Measurements from ENCODE around the gene ASCL2.

Gene ASCL2

GRCh38 chr11:2229713-2230297 lies 40.6 kb downstream of the ASCL2 start:
- no peak for TF ChIP-seq CTCF (conservative IDR thresholded peaks at IDR 0.05; ENCODE audit: control insufficient read depth, insufficient read depth, low read depth, low read length)
- DNase-seq (ENCODE audit: low read depth) = no peak

GRCh38 chr11:2224254-2224653 lies 46.1 kb downstream of the ASCL2 start:
- DNase-seq (ENCODE audit: low read depth) = no peak
- no peak overlapping the region for H3K4me3 ChIP-seq (ENCODE audit: control insufficient read depth, low read depth, low read length)
- TF ChIP-seq CTCF (conservative IDR thresholded peaks at IDR 0.05; ENCODE audit: control insufficient read depth, insufficient read depth, low read depth, low read length) = no peak

More at GRCh38 chr11:2229713-2230297, 40.6 kb downstream of the ASCL2 start:
- no peak overlapping the region for H3K4me3 ChIP-seq (ENCODE audit: control insufficient read depth, low read depth, low read length)

GRCh38 chr11:2223153-2223794 lies 47.1 kb downstream of the ASCL2 start:
- no peak for DNase-seq (ENCODE audit: low read depth)
- TF ChIP-seq CTCF (conservative IDR thresholded peaks at IDR 0.05; ENCODE audit: control insufficient read depth, insufficient read depth, low read depth, low read length) = no peak
- no peak overlapping the region for H3K4me3 ChIP-seq (ENCODE audit: control insufficient read depth, low read depth, low read length)

GRCh38 chr11:2222451-2222850 lies 47.9 kb downstream of the ASCL2 start:
- TF ChIP-seq CTCF (conservative IDR thresholded peaks at IDR 0.05; ENCODE audit: control insufficient read depth, insufficient read depth, low read depth, low read length) = no peak
- peak; percentile 18 for DNase-seq (ENCODE audit: low read depth)
- no peak overlapping the region for H3K4me3 ChIP-seq (ENCODE audit: control insufficient read depth, low read depth, low read length)

- H3K4me3 ChIP-seq (ENCODE audit: control insufficient read depth, low read depth, low read length) = no peak overlapping the region
- DNase-seq (ENCODE audit: low read depth) = no peak
- TF ChIP-seq CTCF (conservative IDR thresholded peaks at IDR 0.05; ENCODE audit: control insufficient read depth, insufficient read depth, low read depth, low read length) = no peak
Observed at GRCh38 chr11:2221591-2221990, 48.8 kb downstream of the ASCL2 start.

- no peak for TF ChIP-seq CTCF (conservative IDR thresholded peaks at IDR 0.05; ENCODE audit: control insufficient read depth, insufficient read depth, low read depth, low read length)
- DNase-seq (ENCODE audit: low read depth) = no peak
- H3K4me3 ChIP-seq (ENCODE audit: control insufficient read depth, low read depth, low read length) = no peak overlapping the region
Observed at GRCh38 chr11:2221024-2221423, 49.4 kb downstream of the ASCL2 start.

Data from fibroblast of mammary gland (primary cell).